Hair follicle dermal papilla cell (primary cell): ENCODE measurements around the gene TMEM59L. TPM values are rescaled to one million over a fixed set of nuclear protein-coding genes. Genes with fewer than 3 reads are reported as not detected.

Experiments used
- small RNA-seq: library from RNA; depleted of rRNA; stranded (forward); fragments of <200 nt; gene quantifications from one replicate; pipeline ENCODE3, GENCODE V24; 2012
- total RNA-seq: library from RNA; depleted of rRNA; stranded (reverse); fragments of >200 nt; gene quantifications from 2 replicates; pipeline ENCODE4 v1.2.3, GENCODE V29; 2012

TMEM59L gene
- not detected in 2 replicates for total RNA-seq

DNA sequence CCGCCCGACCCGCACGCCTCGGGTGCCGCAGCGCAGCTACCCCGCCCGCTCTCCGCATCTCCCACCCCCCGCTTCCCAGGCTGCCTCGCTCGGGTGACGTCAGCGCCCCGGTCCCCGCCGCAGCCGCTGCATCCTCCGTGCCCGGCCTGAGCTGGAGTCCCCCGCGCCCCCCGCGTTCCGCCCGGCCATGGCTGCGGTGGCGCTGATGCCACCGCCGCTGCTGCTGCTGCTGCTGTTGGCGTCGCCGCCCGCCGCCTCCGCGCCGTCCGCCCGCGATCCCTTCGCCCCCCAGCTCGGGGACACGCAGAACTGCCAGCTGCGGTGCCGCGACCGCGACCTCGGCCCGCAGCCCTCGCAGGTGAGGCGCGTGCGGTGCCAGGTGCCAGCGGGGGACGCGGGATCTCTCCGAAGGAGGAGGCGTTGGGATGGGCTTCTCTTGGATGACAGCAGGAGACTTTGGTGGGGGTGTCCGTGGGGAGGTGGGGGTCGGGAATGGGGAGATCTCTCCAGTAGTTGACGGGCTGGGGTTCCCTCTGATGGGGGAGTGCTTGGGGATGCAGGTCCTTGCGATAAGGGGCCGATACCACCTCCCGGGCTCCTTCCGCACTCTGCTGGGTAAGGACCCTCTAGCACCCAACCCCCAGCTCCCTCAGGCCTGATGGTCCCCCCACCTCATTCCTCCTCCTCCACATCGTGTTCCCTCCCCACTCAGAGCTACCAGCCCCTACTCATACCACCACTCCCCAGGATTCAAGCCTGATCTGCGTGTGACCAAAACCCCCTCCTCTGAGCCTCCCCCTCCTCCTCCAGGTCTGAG lies at the start of gene TMEM59L:
Gene TMEM59L (plus strand): TSS at position 99 of the 817 bp plus-strand sequence. CDS start 89 bp downstream, at position 188.

DNA sequence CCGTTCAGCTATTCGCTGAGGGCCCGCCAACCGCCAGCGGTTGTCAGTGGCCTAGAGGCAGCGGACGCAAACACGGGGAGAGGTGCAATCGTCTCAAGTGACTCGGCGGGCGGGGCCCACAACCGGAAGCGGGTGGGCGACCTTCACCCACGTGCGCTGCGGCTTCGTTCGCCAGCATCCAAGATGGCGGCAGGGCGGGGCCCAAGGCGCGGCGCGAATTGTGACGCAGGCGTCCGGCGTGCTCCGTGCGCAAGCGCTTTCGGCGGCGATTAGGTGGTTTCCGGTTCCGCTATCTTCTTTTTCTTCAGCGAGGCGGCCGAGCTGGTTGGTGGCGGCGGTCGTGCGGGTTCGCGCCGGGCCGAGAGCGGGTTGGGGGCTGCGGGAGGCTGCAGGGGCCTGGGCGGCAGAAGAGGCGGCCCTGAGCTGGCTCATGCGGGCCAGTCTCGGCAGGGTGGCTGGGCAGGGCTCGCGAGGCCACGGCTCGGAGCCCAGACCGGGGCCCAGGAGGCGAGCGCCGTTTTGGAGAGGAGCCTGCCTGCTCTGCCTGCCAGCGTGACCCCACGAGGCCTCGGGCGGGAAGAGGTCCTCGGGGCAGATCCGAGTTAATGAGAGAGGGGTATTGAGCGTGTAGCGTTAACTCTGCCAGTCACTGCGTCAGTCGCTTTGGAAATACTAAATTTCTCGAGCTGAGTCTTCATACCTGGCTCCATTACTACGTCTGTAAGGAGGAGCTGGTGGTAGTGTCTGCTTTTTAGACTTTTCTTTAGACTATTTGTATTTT lies 40.9 kb upstream of the TMEM59L start, which contains the start of gene UBA52:
Gene UBA52 (plus strand): TSS at position 294 of the 781 bp plus-strand sequence. CDS start 1,444 bp downstream, outside the sequence.

DNA sequence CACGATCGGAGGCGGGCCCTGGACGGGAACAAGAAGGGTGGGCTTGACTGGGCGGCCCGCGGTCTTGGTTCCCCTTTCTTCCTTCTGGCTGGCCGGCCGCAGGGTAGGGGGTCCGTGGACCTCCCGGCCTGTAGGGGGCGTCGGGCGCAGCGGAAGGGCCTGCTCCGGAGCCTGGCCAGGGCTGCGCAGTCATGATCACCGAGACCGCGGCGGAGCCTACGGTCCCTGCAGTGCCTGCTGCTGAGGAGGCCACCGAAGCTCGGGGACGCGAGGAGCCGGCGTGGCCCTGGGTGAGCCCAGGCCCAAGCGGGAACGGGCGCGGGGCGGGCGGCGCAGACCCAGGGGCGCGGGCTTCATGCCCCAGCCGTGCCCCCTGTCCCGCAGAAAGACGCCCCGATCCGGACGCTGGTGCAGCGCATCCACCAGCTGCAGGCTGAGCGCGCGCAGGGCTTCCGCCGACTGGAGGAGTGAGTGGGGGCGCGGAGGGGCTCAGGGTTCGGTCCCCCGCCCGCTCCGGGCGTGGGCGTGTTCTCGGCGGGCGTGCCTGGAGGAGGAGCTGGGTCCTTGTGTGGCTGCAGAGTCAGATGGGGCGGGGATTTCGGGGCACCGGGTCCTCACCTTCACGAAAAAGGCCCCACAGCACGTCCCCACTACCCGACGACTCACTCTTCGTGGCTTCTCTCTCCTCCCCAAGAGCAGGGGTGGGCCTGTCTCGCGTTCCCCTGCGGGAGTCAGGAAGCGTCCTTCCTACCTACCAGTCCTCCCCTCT lies 23.9 kb upstream of the TMEM59L start, which contains the start of gene REX1BD:
Gene REX1BD (plus strand): TSS at position 188 of the 769 bp plus-strand sequence. CDS start 4 bp downstream, at position 192.

DNA sequence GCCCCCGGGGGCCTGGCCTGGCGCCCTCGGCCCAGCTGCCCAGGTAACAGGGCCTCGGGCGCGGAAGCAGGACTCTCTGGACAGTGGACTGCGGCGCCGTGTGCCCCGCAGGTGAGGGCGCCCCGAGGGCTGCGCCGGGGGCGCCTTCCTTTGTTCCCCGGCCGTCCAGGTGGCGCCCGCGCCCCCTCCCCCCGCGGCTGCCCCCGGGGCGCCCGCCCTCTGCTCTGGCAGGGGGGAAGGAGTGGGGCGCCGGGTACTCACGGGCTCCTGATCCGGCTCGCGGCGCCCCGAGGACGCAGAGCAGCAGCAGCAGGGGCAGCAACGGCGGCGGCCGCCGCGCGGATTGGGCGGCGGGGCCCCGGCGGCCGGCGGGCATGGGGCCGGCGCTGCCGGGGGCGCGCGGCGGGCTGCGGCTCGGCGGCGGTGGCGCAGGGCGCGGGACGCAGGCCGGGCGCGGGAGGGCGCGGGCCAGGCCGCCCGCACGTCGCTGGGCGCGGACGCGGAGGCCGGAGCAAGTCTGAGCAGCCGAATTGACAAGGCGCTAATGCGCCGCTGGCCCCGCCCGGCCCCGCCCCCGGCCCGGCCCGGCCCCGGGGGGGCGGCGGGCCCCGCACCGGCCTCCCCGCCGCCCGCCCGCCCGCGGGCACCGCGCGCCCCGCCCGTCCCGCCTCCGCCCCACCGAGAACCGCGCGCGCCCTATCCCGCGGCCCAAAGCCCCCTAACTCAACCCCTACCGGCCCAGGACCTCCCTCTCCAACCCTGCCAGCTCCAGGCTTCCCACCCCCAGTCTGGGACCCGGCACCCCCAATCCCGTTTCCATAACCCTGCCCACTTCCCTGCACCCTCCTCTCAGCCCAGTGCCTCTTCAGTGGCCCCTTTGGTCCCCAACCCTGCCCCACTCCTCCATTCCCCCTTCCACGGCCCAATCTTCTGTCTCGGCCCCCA lies 6.1 kb upstream of the TMEM59L start, which contains the start of gene CRLF1:
Gene CRLF1 (minus strand): TSS at position 519 of the 945 bp plus-strand sequence. CDS start 143 bp downstream, at position 376.

DNA sequence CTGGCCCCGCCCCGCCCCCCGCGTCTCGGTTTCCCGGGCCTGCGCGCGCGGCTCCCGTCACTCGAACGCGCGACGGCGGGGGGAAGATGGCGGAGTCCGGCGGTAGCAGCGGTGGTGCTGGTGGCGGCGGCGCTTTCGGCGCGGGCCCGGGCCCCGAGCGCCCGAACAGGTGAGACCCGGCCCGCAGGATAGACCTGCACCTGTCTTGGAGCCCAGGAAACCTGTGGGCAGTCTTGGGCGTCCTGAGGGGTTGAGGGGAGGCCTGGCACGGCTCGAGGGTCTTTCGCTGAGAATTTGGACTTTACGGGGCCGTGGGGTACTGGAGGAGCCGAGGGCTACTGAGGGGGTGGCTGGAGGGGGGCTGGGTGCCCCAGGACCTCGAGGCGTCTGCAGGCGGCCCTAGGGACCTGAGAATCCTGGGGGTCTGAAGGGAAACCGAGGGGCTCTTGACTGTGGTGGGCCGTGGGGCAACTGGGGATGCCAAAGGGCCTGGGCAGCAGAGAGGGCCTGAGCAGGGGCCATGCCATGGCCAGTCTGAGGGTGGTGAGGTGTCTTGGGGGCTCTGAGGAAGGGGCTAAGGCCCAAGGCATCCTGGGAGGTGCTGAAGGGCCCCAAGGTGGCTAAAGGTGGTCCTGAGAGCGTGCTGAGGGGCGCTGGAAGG lies 24.4 kb downstream of the TMEM59L start, which contains the start of gene KLHL26:
Gene KLHL26 (plus strand): TSS at position 60 of the 661 bp plus-strand sequence. CDS start 27 bp downstream, at position 87.

Small RNA genes lying within 50 kb of the gene (small RNA-seq; reads per million reads assigned to genes)
- gene RN7SL155P: not detected

Other genes with a start within 250 kb of the TMEM59L start
- 4.5 and 4.9 TPM in 2 replicates for gene GDF15, start 226.7 kb upstream of the TMEM59L start, total RNA-seq
- not detected in 2 replicates for gene LRRC25, start 215.2 kb upstream of the TMEM59L start, total RNA-seq
- 96.4 and 97.5 TPM in 2 replicates for gene SSBP4, start 193.5 kb upstream of the TMEM59L start, total RNA-seq
- 13.7 and 15.1 TPM in 2 replicates for gene ISYNA1, start 174.7 kb upstream of the TMEM59L start, total RNA-seq
- gene ELL, start 90.8 kb upstream of the TMEM59L start, total RNA-seq: 25.4 and 26.4 TPM in 2 replicates
- gene FKBP8, start 69.3 kb upstream of the TMEM59L start, total RNA-seq: 350 and 428 TPM in 2 replicates
- 90.2 and 99.0 TPM in 2 replicates for gene KXD1, start 55.0 kb upstream of the TMEM59L start, total RNA-seq
- gene UBA52, start 41.0 kb upstream of the TMEM59L start, total RNA-seq: 485 and 741 TPM in 2 replicates
- 32.5 and 34.6 TPM in 2 replicates for gene REX1BD, start 24.1 kb upstream of the TMEM59L start, total RNA-seq
- 0.36 and 0.49 TPM in 2 replicates for gene CRLF1, start 6.1 kb upstream of the TMEM59L start, total RNA-seq
- gene KLHL26, start 24.2 kb downstream of the TMEM59L start, total RNA-seq: 4.4 TPM in 2 replicates
- gene CRTC1, start 70.8 kb downstream of the TMEM59L start, total RNA-seq: 3.6 and 4.4 TPM in 2 replicates
- 0.32 and 0.49 TPM in 2 replicates for gene COMP, start 178.4 kb downstream of the TMEM59L start, total RNA-seq
- 61.6 and 84.5 TPM in 2 replicates for gene UPF1, start 219.1 kb downstream of the TMEM59L start, total RNA-seq